NCI-H524 treated with DMSO at 0.1 percent for 48 hours (cell line): Measurements from ENCODE around the gene UBXN7.
"Not testable (repeated sequence)": the region's sequence is repeated elsewhere in the genome, so short reads cannot be mapped to it uniquely, and the experiment has no call there.

ENCODE experiments used
- DNase-seq: peaks from one replicate; lab custom pipeline; 2025; lab: John Stamatoyannopoulos, UW

The UBXN7 gene

GRCh38 chr3:196316799-196317686 is 115.2 kb downstream of the UBXN7 start:
- DNase-seq: not testable (repeated sequence)

GRCh38 chr3:196315821-196316220 is 116.4 kb downstream of the UBXN7 start:
- DNase-seq: no peak

- no peak for DNase-seq
Measured at GRCh38 chr3:196314597-196314996, 117.6 kb downstream of the UBXN7 start.

- not testable (repeated sequence) for DNase-seq
Measured at GRCh38 chr3:196314086-196314485, 118.1 kb downstream of the UBXN7 start.

- not testable (repeated sequence) for DNase-seq
Measured at GRCh38 chr3:196302960-196303359, 129.3 kb downstream of the UBXN7 start.

GRCh38 chr3:196302551-196302950 is 129.7 kb downstream of the UBXN7 start:
- DNase-seq: not testable (repeated sequence)

- no peak for DNase-seq
Measured at GRCh38 chr3:196298521-196298920, 133.7 kb downstream of the UBXN7 start.
